HepG2 (cell line): ENCODE measurements around the gene SETD1B. TPM values are rescaled to one million over a fixed set of nuclear protein-coding genes. Genes with fewer than 3 reads are reported as not detected.

Experiments
- DR1 ChIP-seq: sonication (generic); formaldehyde crosslinking; IDR thresholded peaks from 2 replicates; pipeline ENCODE4 v1.8.0; 2021; ENCODE audit warnings: mild to moderate bottlenecking, missing genetic modification reagents, inconsistent platforms
- GATAD1 ChIP-seq: IDR thresholded peaks from 2 replicates; pipeline ENCODE4 v1.6.1; 2016; ENCODE audit warnings: missing genetic modification reagents, missing compliant biosample characterization
- HIVEP1 ChIP-seq: sonication (generic); formaldehyde crosslinking; IDR thresholded peaks from 2 replicates; pipeline ENCODE4 v1.4.0; 2020; ENCODE audit warnings: mild to moderate bottlenecking, missing genetic modification reagents
- IRF2 ChIP-seq: IDR thresholded peaks from 2 replicates; pipeline ENCODE4 v1.6.1; 2018; ENCODE audit warnings: missing genetic modification reagents, missing compliant biosample characterization
- PAWR ChIP-seq: sonication (generic); formaldehyde crosslinking; IDR thresholded peaks from 2 replicates; pipeline ENCODE4 v1.4.0; 2020; ENCODE audit warnings: missing genetic modification reagents, mild to moderate bottlenecking, borderline replicate concordance
- PHF8 ChIP-seq: sonication (generic); formaldehyde crosslinking; IDR thresholded peaks from 2 replicates; pipeline ENCODE4 v1.5.0; 2020; ENCODE audit warnings: missing genetic modification reagents
- POLR2G ChIP-seq: fragments of 200-400 bp; formaldehyde crosslinking; IDR thresholded peaks from 2 replicates; pipeline ENCODE4 v1.6.1; 2018; ENCODE audit warnings: mild to moderate bottlenecking, low read depth, low read length, moderate library complexity
- XBP1 ChIP-seq: sonication (generic); formaldehyde crosslinking; IDR thresholded peaks from 2 replicates; pipeline ENCODE4 v1.5.0; 2020; ENCODE audit warnings: missing genetic modification reagents
- ZBTB7B ChIP-seq: sonication (generic); formaldehyde crosslinking; IDR thresholded peaks from 2 replicates; pipeline ENCODE4 v1.4.0; 2020; ENCODE audit warnings: missing genetic modification reagents
- ZNF430 ChIP-seq: sonication (generic); formaldehyde crosslinking; IDR thresholded peaks from 2 replicates; pipeline ENCODE4 v1.9.0; 2021; ENCODE audit warnings: mild to moderate bottlenecking, missing genetic modification reagents
- polyA plus RNA-seq, 8 experiments: library from polyadenylated mRNA; depleted of rRNA in 3 of 8; stranded (reverse) in 7 of 8; unstranded in 1 of 8; fragments of >200 nt; fragmentation: Illumina TruSeq in 4 of 8; extraction: Trizol in 4 of 8; gene quantifications; 2 replicates each; pipeline versions ENCODE4 v1.2.1 to v1.2.3, GENCODE V29; 2011 to 2016; ENCODE audit warnings: low read depth in 4 of 8, missing spikeins in 1 of 8, mixed read lengths in 1 of 8; ENCODE audit not compliant: insufficient read depth in 1 of 8
- total RNA-seq, 5 experiments: library from RNA; depleted of rRNA; stranded (reverse); fragments of >200 nt; fragmentation: Illumina TruSeq; extraction: Trizol; gene quantifications; 2 replicates each; pipeline ENCODE4 v1.2.3, GENCODE V29; 2016; ENCODE audit warnings: low read depth in 1 of 5
- TF ChIP-seq, protein P1 (sequence below): sonication (generic); formaldehyde crosslinking; IDR thresholded peaks from 2 replicates; pipeline ENCODE4 v1.4.0; 2020; ENCODE audit warnings: missing genetic modification reagents, borderline replicate concordance
- TF ChIP-seq, protein P2 (sequence below): sonication (generic); formaldehyde crosslinking; IDR thresholded peaks from 2 replicates; pipeline ENCODE4 v1.8.1; 2023; ENCODE audit warnings: mild to moderate bottlenecking, inconsistent platforms, moderate library complexity, missing genetic modification reagents, borderline replicate concordance
- TF ChIP-seq, protein P3 (sequence below): sonication (generic); formaldehyde crosslinking; IDR thresholded peaks from 2 replicates; pipeline ENCODE4 v1.4.0; 2020; ENCODE audit warnings: mild to moderate bottlenecking, missing genetic modification reagents
- TF ChIP-seq, protein P4 (sequence below): sonication (generic); formaldehyde crosslinking; IDR thresholded peaks from 2 replicates; pipeline ENCODE4 v1.4.0; 2020; ENCODE audit warnings: missing genetic modification reagents, borderline replicate concordance
- TF ChIP-seq, protein P5 (sequence below): sonication (generic); formaldehyde crosslinking; IDR thresholded peaks from 2 replicates; pipeline ENCODE4 v1.5.0; 2020; ENCODE audit warnings: mild to moderate bottlenecking, missing genetic modification reagents, borderline replicate concordance

SETD1B gene
- total and polyA plus RNA-seq, 2 of the 13 experiments (the other 11 are each of a cell fraction or from before 2014, with no cell fraction given), result 1.1 to 1.4 TPM

DNA sequence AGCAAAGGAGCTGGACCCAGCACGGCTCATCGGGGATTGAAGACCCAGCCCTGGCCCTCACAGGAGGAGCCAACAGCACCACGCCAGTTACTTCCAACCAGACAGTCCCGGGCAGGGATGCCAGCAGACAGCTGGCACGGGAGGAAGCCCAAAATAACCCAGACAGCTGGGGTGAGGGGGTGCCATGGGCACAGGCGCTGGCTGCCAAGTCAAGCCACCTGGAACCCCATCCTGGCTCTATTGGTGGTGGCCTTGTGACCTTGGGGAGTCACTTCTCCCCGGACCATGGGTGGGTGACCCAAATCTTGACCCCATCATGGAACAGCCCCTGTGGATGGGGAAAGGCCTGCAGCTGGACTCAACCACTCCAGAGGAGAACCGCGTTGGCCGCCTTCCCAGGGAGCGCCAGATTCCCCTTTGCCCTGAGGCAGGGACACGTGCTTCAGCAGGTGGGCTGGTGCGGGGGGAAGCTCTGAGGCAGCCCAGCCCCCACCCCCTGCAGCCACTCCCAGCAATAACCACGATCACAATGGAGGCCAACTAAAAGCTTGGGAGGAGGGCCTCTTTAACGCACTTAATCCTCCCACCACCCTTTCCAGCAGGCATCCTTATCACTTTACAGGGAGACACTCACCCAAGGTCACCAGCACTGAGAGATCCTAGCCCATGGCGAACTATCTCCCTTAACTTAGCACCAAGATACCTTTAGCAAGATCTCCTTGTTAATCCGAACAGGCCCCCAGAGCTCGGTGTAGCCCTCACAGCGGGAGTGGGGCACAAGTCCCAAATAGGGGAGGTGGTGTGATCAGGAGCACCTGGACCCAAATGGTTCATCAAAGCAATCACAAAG, 5.6 kb upstream of the SETD1B start (continued):
- TF ChIP-seq, protein P1, sequence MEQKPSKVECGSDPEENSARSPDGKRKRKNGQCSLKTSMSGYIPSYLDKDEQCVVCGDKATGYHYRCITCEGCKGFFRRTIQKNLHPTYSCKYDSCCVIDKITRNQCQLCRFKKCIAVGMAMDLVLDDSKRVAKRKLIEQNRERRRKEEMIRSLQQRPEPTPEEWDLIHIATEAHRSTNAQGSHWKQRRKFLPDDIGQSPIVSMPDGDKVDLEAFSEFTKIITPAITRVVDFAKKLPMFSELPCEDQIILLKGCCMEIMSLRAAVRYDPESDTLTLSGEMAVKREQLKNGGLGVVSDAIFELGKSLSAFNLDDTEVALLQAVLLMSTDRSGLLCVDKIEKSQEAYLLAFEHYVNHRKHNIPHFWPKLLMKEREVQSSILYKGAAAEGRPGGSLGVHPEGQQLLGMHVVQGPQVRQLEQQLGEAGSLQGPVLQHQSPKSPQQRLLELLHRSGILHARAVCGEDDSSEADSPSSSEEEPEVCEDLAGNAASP (CRISPR knock-in tag), result 0 out of 2 replicates have a peak, but pooled peaks have one; percentile 34
- TF ChIP-seq HIVEP1 (CRISPR knock-in tag) (peak; percentile 28; the same call in 1 of the 2 replicates), PHF8 (CRISPR knock-in tag) (no peak), DR1 (CRISPR knock-in tag) (no peak), POLR2G (peak; percentile 22), IRF2 (CRISPR knock-in tag) (peak; percentile 44; the same call in 1 of the 2 replicates), PAWR (CRISPR knock-in tag) (no peak), ZBTB7B (CRISPR knock-in tag) (0 out of 2 replicates have a peak, but pooled peaks have one; percentile 36), XBP1 (no peak), GATAD1 (CRISPR knock-in tag) (peak; percentile 18; the same call in 1 of the 2 replicates), ZNF430 (CRISPR knock-in tag) (0 out of 2 replicates have a peak, but pooled peaks have one; percentile 37)
- TF ChIP-seq, protein P2, sequence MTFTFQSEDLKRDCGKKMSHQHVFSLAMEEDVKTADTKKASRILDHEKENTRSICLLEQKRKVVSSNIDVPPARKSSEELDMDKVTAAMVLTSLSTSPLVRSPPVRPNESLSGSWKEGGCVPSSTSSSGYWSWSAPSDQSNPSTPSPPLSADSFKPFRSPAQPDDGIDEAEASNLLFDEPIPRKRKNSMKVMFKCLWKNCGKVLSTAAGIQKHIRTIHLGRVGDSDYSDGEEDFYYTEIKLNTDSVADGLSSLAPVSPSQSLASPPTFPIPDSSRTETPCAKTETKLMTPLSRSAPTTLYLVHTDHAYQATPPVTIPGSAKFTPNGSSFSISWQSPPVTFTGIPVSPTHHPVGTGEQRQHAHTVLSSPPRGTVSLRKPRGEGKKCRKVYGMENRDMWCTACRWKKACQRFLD (CRISPR knock-in tag), result no peak
- TF ChIP-seq, protein P3, sequence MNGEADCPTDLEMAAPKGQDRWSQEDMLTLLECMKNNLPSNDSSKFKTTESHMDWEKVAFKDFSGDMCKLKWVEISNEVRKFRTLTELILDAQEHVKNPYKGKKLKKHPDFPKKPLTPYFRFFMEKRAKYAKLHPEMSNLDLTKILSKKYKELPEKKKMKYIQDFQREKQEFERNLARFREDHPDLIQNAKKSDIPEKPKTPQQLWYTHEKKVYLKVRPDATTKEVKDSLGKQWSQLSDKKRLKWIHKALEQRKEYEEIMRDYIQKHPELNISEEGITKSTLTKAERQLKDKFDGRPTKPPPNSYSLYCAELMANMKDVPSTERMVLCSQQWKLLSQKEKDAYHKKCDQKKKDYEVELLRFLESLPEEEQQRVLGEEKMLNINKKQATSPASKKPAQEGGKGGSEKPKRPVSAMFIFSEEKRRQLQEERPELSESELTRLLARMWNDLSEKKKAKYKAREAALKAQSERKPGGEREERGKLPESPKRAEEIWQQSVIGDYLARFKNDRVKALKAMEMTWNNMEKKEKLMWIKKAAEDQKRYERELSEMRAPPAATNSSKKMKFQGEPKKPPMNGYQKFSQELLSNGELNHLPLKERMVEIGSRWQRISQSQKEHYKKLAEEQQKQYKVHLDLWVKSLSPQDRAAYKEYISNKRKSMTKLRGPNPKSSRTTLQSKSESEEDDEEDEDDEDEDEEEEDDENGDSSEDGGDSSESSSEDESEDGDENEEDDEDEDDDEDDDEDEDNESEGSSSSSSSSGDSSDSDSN (CRISPR knock-in tag), result peak; percentile 42; the same call in 1 of the 2 replicates
- TF ChIP-seq, protein P4, sequence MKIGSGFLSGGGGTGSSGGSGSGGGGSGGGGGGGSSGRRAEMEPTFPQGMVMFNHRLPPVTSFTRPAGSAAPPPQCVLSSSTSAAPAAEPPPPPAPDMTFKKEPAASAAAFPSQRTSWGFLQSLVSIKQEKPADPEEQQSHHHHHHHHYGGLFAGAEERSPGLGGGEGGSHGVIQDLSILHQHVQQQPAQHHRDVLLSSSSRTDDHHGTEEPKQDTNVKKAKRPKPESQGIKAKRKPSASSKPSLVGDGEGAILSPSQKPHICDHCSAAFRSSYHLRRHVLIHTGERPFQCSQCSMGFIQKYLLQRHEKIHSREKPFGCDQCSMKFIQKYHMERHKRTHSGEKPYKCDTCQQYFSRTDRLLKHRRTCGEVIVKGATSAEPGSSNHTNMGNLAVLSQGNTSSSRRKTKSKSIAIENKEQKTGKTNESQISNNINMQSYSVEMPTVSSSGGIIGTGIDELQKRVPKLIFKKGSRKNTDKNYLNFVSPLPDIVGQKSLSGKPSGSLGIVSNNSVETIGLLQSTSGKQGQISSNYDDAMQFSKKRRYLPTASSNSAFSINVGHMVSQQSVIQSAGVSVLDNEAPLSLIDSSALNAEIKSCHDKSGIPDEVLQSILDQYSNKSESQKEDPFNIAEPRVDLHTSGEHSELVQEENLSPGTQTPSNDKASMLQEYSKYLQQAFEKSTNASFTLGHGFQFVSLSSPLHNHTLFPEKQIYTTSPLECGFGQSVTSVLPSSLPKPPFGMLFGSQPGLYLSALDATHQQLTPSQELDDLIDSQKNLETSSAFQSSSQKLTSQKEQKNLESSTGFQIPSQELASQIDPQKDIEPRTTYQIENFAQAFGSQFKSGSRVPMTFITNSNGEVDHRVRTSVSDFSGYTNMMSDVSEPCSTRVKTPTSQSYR, result peak; percentile 81; the same call in 1 of the 2 replicates
- TF ChIP-seq, protein P5, sequence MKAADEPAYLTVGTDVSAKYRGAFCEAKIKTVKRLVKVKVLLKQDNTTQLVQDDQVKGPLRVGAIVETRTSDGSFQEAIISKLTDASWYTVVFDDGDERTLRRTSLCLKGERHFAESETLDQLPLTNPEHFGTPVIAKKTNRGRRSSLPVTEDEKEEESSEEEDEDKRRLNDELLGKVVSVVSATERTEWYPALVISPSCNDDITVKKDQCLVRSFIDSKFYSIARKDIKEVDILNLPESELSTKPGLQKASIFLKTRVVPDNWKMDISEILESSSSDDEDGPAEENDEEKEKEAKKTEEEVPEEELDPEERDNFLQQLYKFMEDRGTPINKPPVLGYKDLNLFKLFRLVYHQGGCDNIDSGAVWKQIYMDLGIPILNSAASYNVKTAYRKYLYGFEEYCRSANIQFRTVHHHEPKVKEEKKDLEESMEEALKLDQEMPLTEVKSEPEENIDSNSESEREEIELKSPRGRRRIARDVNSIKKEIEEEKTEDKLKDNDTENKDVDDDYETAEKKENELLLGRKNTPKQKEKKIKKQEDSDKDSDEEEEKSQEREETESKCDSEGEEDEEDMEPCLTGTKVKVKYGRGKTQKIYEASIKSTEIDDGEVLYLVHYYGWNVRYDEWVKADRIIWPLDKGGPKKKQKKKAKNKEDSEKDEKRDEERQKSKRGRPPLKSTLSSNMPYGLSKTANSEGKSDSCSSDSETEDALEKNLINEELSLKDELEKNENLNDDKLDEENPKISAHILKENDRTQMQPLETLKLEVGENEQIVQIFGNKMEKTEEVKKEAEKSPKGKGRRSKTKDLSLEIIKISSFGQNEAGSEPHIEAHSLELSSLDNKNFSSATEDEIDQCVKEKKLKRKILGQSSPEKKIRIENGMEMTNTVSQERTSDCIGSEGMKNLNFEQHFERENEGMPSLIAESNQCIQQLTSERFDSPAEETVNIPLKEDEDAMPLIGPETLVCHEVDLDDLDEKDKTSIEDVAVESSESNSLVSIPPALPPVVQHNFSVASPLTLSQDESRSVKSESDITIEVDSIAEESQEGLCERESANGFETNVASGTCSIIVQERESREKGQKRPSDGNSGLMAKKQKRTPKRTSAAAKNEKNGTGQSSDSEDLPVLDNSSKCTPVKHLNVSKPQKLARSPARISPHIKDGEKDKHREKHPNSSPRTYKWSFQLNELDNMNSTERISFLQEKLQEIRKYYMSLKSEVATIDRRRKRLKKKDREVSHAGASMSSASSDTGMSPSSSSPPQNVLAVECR (CRISPR knock-in tag), result peak; percentile 72
